ENCODE measurements around the gene PEX11B. TPM values are rescaled to one million over a fixed set of nuclear protein-coding genes. Genes with fewer than 3 reads are reported as not detected.

PEX11B gene
- 10 to 100 TPM; 49.4 to 59.3 (median 56.8) TPM for polyA plus RNA-seq (ENCODE audit: insufficient read length in 3 of 3)
- long read RNA-seq, donor 1, transcript PEX11B-201 (4 exons, 1,740 nt): major isoform, 25 of 25 reads
- long read RNA-seq, donor 1, partial matches to known transcripts: 0 of 25 reads
- long read RNA-seq, donor 1, other reads (novel, unspliced or antisense): 0 of 25 reads
- long read RNA-seq, donor 2, transcript PEX11B-201 (4 exons, 1,740 nt): major isoform, 33 of 33 reads
- long read RNA-seq, donor 2, partial matches to known transcripts: 0 of 33 reads
- long read RNA-seq, donor 2, other reads (novel, unspliced or antisense): 0 of 33 reads
- long read RNA-seq, donor 3, transcript PEX11B-201 (4 exons, 1,740 nt): major isoform, 12 of 33 reads
- long read RNA-seq, donor 3, partial matches to known transcripts: 21 of 33 reads
- long read RNA-seq, donor 3, other reads (novel, unspliced or antisense): 0 of 33 reads
- long read RNA-seq, donor 4, transcript PEX11B-201 (4 exons, 1,740 nt): major isoform, 23 of 23 reads
- long read RNA-seq, donor 4, partial matches to known transcripts: 0 of 23 reads
- long read RNA-seq, donor 4, other reads (novel, unspliced or antisense): 0 of 23 reads
- long read RNA-seq, donor 5, transcript PEX11B-201 (4 exons, 1,740 nt): major isoform, 14 of 14 reads
- long read RNA-seq, donor 5, partial matches to known transcripts: 0 of 14 reads
- long read RNA-seq, donor 5, other reads (novel, unspliced or antisense): 0 of 14 reads
- long read RNA-seq, donor 6, transcript PEX11B-201 (4 exons, 1,740 nt): major isoform, 22 of 22 reads
- long read RNA-seq, donor 6, partial matches to known transcripts: 0 of 22 reads
- long read RNA-seq, donor 6, other reads (novel, unspliced or antisense): 0 of 22 reads
- long read RNA-seq, donor 7, transcript PEX11B-201 (4 exons, 1,740 nt): major isoform, 24 of 24 reads
- long read RNA-seq, donor 7, partial matches to known transcripts: 0 of 24 reads
- long read RNA-seq, donor 7, other reads (novel, unspliced or antisense): 0 of 24 reads
- long read RNA-seq, donor 8, transcript PEX11B-201 (4 exons, 1,740 nt): major isoform, 7 of 14 reads
- long read RNA-seq, donor 8, partial matches to known transcripts: 7 of 14 reads
- long read RNA-seq, donor 8, other reads (novel, unspliced or antisense): 0 of 14 reads
- long read RNA-seq, donor 9, transcript PEX11B-201 (4 exons, 1,740 nt): major isoform, 29 of 29 reads
- long read RNA-seq, donor 9, partial matches to known transcripts: 0 of 29 reads
- long read RNA-seq, donor 9, other reads (novel, unspliced or antisense): 0 of 29 reads
- long read RNA-seq, donor 10, transcript PEX11B-201 (4 exons, 1,740 nt): major isoform, 23 of 23 reads
- long read RNA-seq, donor 10, partial matches to known transcripts: 0 of 23 reads
- long read RNA-seq, donor 10, other reads (novel, unspliced or antisense): 0 of 23 reads
- long read RNA-seq, donor 11, transcript PEX11B-201 (4 exons, 1,740 nt): major isoform, 16 of 16 reads
- long read RNA-seq, donor 11, partial matches to known transcripts: 0 of 16 reads
- long read RNA-seq, donor 11, other reads (novel, unspliced or antisense): 0 of 16 reads
- long read RNA-seq, donor 12, transcript PEX11B-201 (4 exons, 1,740 nt): major isoform, 22 of 22 reads
- long read RNA-seq, donor 12, partial matches to known transcripts: 0 of 22 reads
- long read RNA-seq, donor 12, other reads (novel, unspliced or antisense): 0 of 22 reads
- long read RNA-seq, donor 13, transcript PEX11B-201 (4 exons, 1,740 nt): major isoform, 6 of 6 reads
- long read RNA-seq, donor 13, partial matches to known transcripts: 0 of 6 reads
- long read RNA-seq, donor 13, other reads (novel, unspliced or antisense): 0 of 6 reads
- long read RNA-seq, donor 14: 0 reads
- long read RNA-seq, donor 15, transcript PEX11B-201 (4 exons, 1,740 nt): major isoform, 27 of 49 reads
- long read RNA-seq, donor 15, partial matches to known transcripts: 22 of 49 reads
- long read RNA-seq, donor 15, other reads (novel, unspliced or antisense): 0 of 49 reads
- long read RNA-seq, donor 16, transcript PEX11B-201 (4 exons, 1,740 nt): major isoform, 21 of 46 reads
- long read RNA-seq, donor 16, partial matches to known transcripts: 25 of 46 reads
- long read RNA-seq, donor 16, other reads (novel, unspliced or antisense): 0 of 46 reads

GRCh38 chr1:145918144-145918991 lies at the start of gene PEX11B:
Gene PEX11B (minus strand): TSS chr1:145918717. CDS start chr1:145918688, 29 bp downstream.
- peak; percentile 93 for DNase-seq

- DNase-seq: no peak
Measured at GRCh38 chr1:145967288-145967687, 48.8 kb upstream of the PEX11B start.

- no peak for DNase-seq
Measured at GRCh38 chr1:145965119-145965744, 46.7 kb upstream of the PEX11B start.

GRCh38 chr1:145964328-145965118 lies 46.0 kb upstream of the PEX11B start, which contains the start of the genes ANKRD34A and POLR3GL:
Gene ANKRD34A (minus strand): TSS chr1:145964575. CDS start chr1:145961759, 2,816 bp downstream.
Gene POLR3GL (plus strand): TSS chr1:145964690. CDS start chr1:145974866, 10,176 bp downstream.
- peak; percentile 96 for DNase-seq

GRCh38 chr1:145963265-145964019 lies 44.9 kb upstream of the PEX11B start:
- DNase-seq: no peak

- DNase-seq: no peak
Measured at GRCh38 chr1:145962157-145963102, 43.9 kb upstream of the PEX11B start.

GRCh38 chr1:145961425-145962156 lies 43.1 kb upstream of the PEX11B start:
- DNase-seq: no peak

GRCh38 chr1:145961109-145961424 lies 42.5 kb upstream of the PEX11B start:
- DNase-seq: no peak

GRCh38 chr1:145960468-145961108 lies 42.1 kb upstream of the PEX11B start:
- DNase-seq: peak; percentile 83

GRCh38 chr1:145959957-145960467 lies 41.5 kb upstream of the PEX11B start:
- no peak for DNase-seq

GRCh38 chr1:145959333-145959732 lies 40.8 kb upstream of the PEX11B start:
- no peak for DNase-seq

GRCh38 chr1:145958734-145959133 lies 40.2 kb upstream of the PEX11B start:
- no peak for DNase-seq

- peak; percentile 97 for DNase-seq
Measured at GRCh38 chr1:145957443-145958319, 39.2 kb upstream of the PEX11B start, which contains the start of gene LIX1L. Gene LIX1L (minus strand): TSS chr1:145958017. CDS start chr1:145957927, 90 bp downstream.
